Ishikawa (cell line): ENCODE results near the gene ASIC2.

Experiments used
- CEBPB ChIP-seq: IDR thresholded peaks from 2 replicates; pipeline ENCODE4 v1.6.1; 2012
- CREB1 ChIP-seq: IDR thresholded peaks from 2 replicates; pipeline ENCODE4 v1.6.1; 2012; ENCODE audit warnings: low read depth
- EP300 ChIP-seq: IDR thresholded peaks from 2 replicates; pipeline ENCODE4 v1.6.1; 2012; ENCODE audit warnings: borderline replicate concordance
- FOXM1 ChIP-seq: IDR thresholded peaks from 2 replicates; pipeline ENCODE4 v1.6.1; 2012; ENCODE audit warnings: low read depth, borderline replicate concordance
- MAX ChIP-seq: IDR thresholded peaks from 2 replicates; pipeline ENCODE4 v1.6.1; 2012
- NFIC ChIP-seq: IDR thresholded peaks from 2 replicates; pipeline ENCODE4 v1.6.1; 2012
- RAD21 ChIP-seq: IDR thresholded peaks from 2 replicates; pipeline ENCODE4 v1.6.1; 2012; ENCODE audit warnings: low read depth
- REST ChIP-seq: IDR thresholded peaks from 2 replicates; pipeline ENCODE4 v1.6.1; 2012; ENCODE audit warnings: low read depth, mild to moderate bottlenecking
- TAF1 ChIP-seq: IDR thresholded peaks from 2 replicates; pipeline ENCODE4 v1.6.1; 2012; ENCODE audit warnings: low read depth, mild to moderate bottlenecking
- TCF12 ChIP-seq: IDR thresholded peaks from 2 replicates; pipeline ENCODE4 v1.6.1; 2012; ENCODE audit warnings: low read depth
- USF1 ChIP-seq: IDR thresholded peaks from 2 replicates; pipeline ENCODE4 v1.6.1; 2012
- YY1 ChIP-seq: IDR thresholded peaks from 2 replicates; pipeline ENCODE4 v1.6.1; 2012; ENCODE audit warnings: low read depth

- TF ChIP-seq NFIC (no peak), TAF1 (no peak), MAX (no peak), FOXM1 (no peak), YY1 (no peak), REST (no peak), CEBPB (no peak), RAD21 (no peak), EP300 (no peak), USF1 (no peak), TCF12 (no peak), CREB1 (no peak)
Measured at GRCh38 chr17:33266611-33267010, 26.5 kb downstream of the ASIC2 start.
